Stimulated activated CD4-positive, alpha-beta T cell treated with anti-CD3 and anti-CD28 coated beads, Interleukin-1b, Interleukin-23, amount 100 ng/mL, for 1 hour (primary cell): ENCODE measurements around the gene CEACAM1.
"Not testable (repeated sequence)": the region's sequence is repeated elsewhere in the genome, so short reads cannot be mapped to it uniquely, and the experiment has no call there.

Experiments used
- DNase-seq, 2 donors: peaks; one replicate each; pipeline ENCODE4 v3.0.0-alpha.2; 2020; ENCODE audit warnings: low read depth in 2 of 2

CEACAM1 gene

DNA sequence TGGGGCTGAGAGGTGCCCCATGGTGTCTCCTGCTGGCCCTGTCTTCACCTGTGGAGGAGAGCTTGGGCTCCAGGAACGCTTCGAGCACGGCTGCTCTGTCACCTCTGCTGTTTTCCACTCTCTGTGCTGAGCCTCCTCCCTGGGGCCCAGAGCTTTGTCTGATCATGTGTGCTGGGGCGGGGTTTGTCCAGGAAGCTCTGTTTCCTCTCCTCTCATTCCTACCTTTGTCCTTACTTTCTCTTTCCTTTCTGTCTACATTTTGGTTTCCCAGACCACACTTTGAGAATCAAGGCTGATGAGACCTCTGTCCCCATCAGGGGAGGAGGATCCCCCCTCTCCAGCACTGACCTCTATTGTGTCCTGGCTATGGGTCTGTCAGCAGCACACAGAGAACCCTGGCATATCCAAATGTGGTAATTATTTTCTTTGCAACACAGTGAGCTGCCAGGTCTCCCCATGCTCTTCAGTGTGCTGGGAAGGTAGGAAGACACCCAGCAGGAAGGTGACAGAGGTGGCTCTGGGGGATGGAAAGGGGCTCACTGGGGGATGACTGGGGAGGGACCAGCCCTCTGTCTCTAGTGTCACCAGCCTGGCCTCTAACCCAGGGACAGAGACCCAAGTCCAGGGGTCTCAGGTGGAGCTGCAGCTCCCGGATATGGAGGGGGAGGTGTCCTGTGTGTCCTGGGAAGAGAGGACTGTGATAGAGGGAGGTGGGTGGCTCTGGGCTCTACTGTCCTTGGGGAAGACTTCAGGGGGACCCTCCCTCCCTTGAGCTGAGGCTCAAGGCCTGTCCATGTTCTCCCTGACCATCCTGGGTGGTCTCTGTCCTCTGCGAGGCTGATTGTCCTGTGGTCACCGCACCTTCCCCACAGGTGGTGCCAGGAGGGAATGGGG lies at the start of gene CEACAM1:
Gene CEACAM1 (minus strand): TSS at position 128 of the 894 bp plus-strand sequence. CDS start 107 bp downstream, at position 21.
- peak; percentile 3 to 21 for DNase-seq

DNA sequence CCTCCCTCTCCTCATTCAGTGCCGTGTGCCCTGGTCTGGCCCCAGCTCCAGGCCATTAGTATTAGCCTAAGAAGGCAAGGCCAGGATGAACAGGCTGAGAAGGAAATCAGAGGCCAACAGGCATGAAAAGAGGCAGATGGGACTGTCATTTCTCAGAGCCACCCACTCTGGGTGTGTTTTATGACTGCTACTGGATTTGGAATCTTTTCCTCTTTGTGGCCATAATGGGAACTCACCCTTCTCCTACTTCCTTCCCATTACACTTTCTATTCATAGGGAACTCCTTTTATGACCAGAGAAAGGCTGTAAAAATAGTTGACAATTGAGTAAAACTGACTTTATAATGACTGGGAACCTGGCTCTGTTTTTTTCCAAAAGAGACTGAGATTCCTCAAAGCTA lies 48.7 kb upstream of the CEACAM1 start:
- no peak for DNase-seq

DNA sequence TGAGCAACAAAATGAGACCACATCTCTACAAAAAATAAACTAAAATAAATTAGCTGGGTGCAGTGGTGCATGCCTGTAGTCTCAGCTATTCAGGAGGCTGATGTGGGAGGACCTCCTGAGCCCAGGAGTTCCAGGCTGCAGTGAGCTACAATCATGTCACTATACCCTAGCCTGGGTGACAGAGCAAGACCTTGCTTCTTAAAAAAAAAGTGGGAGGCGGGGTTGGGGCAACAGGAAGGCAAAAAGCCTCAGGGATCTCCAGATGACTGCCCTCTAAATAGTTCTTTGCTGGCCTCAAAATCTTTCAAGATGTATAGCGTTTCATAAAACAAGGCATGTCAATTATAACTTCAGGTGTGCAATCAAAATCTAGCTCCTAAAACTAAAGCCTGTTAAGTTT lies 48.0 kb upstream of the CEACAM1 start:
- no peak for DNase-seq

DNA sequence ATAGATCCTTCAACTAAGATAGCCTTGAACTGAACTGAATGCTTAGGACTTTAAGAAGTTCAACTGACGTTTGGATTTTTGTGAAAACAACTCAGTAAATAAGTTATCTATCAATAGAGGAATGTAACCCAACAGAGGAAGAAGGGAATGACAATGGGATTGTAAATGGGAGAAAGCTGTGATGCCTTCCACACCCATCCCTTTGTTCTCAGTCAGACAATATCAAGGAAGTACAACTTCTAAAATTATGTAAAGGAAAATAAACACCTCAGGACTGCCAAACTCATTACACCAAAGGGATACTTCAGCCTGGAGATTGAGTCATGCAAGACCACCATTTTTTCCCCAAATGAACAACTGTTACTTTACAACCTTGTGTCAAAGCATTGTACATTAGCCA lies 45.4 kb upstream of the CEACAM1 start:
- DNase-seq, result no peak

DNA sequence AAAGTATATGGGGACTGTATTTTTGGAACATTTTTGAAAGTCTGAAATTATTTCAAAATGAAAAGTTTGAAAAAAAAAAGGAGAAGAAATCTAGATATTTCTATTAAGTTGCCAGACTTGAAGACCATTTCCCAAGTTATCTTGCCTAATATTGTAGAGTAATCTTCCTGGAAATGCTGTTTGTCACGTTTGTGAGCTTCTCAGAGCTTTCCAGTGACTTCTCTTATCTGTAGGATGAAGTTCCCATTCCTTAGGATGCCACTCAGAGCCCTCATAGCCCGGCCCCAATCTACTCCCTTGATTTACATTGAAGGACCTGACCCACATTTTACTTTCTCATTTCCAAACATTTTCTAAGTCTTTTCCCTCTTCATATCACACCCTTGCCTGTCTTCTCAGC lies 42.8 kb upstream of the CEACAM1 start:
- DNase-seq, result no peak

DNA sequence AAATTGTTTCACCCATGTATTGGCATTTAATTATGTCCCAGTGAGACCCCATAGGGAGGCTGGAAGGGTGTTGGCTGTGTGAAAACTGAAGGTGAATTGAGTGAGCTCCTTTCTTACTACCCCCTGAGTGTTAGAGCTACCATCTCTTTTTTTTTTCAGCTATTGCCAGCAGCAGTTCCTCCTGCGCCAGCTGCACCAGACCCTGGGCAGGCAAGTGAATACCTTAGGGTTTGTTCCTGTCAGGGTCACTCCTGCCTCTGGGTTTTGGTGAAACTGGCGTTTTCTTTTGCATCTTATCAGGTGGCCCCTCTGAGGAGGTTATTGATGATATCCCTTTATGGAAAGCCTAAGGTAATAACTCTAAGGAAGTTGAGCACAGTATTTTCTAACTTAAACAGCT lies 40.9 kb upstream of the CEACAM1 start:
- DNase-seq, result no peak

DNA sequence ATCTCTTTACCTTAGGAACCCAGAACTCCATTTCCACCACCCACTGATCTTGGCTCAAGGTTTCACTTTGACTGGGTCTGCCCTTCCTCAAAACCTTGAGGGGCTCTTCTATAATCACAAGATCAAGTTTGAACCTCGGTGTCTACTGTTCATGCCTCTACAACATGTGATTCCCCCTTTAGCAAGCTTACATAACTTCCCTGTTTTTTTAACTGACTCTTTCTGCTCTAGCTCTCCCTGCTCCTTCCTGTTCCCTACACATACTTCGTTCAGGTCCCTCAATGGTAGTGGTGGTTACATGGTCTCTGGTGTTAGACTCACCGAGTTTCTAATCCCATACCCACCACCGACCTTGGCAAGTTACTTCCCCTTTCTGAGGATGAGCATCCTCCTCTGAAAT lies 39.7 kb upstream of the CEACAM1 start:
- no peak for DNase-seq

DNA sequence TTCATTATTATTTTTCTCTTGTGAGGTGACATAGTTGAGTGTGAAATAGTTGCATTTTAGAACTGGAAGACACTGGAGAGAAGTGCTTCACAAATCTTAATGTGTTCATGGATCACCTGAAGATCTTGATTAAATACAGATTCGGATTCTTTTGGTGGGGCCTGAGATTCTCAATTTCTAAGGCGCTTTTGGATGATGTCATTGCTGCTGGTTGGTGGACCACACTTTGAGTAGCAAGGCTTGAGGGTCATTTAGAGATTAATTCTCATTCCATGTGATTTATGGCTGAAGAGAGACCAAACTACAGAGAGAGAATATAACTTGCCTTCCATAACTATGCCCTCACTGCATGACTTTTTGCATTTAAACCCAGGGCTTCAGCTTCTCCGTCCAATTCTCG lies 39.3 kb upstream of the CEACAM1 start:
- no peak for DNase-seq

DNA sequence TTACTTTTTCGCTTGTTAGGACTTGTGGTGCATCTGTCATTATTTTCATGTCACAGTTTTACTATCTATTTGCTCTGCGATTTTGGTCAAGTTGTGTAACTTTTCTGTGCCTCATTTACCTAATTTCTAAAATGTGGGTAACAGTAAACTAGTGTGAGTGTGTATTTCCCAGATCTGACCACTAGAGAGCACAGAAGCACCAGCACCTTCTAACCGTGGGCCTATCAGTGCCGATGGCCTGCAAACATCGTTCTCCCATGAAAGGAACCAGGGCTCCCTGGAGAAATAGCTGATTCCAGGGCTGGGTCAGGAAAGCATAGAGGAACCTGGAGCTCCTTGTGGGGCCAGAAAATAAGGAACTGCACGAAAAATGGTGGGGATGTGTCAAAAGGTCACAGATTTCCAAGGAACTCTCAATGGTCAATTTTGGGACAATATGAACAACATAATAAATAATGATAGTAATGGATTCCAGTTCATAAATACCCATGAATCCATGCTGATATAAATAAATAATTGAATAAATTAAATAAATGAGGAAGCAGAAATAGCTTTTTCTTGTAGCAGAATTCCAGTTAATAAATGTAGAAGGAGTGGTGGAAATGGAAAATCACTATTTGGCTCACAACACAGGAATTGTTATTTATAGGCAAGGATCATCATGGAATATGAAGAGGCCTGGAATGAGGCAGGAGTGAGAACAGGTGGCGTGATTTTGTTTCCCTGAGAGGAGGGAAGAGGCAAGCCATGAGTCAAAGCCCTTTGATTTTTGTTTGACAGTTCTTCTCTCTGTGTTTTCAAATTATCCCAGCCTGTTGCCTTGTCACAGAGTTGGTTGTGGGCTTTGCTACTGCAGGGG lies 35.3 kb upstream of the CEACAM1 start:
- no peak for DNase-seq

DNA sequence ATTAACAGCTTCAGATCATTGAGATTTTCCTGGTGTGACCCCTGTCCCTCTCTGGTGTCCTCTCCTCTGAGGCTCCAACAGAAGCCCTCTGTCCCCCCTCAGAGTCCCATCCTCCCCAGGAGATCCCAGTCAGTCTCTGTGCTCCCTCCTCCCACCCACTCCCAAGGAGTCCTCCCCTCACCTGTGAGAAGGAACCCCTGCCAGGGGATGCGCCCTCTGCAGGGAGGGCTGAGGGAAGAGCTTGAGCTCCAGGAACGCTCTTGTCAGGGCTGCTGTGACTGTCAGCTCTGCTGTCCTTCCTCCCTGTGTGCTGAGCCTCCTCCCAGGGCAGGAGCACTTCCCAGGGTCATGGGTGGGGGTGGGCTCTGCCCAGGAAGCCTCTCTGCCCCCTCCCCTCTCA lies 33.2 kb upstream of the CEACAM1 start:
- no peak for DNase-seq

DNA sequence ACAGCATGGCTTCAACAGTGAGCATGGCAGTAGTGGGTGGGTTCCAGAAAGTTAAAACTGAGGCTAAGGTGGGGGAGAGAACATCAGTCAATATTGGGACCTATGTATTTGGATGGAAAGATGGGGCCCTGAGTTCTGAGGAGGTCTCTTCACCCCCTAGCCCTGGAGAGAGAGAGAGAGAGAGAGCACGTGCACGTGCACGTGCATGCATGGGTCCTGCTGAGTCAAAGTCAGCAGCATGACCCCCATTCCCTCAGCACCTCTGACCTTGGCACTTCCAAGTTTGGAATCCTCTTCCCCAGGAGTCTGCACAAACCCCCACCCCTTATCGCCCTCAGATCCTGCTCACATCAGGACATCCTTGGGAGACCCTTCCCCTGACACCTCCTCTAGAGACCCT lies 32.5 kb upstream of the CEACAM1 start:
- no peak for DNase-seq

DNA sequence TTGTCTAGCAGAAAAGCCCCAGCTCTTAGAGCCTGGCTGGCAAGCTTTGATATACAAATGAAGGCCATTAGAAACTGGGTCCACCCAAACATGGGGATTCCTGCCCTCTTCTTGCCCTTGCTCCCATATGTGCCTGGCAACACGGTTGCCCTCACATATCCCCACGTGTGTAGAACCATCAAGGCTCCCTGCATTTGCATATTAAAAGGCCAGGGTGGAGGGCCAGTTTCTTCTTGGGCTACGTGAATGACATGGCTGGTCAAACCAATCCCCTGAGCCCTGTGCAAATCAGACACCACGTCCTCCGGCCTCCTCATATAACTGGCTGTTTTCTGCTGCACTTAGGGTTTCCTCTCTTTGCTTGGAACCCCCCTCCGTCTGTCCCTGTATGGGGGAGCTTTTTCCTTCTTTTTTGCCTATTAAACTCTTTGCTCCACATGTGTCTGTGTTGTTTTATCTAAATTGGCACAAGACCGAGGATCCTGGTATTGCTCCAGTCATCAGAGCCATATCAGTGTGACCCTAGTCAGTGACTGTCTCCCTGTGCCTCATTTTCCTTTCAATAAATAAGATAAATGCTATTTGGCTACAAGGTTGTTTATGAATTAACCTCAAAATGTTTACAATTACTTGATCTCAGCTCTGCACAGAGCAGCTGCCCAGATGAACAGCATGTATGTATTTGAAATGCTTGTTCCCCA lies 30.3 kb upstream of the CEACAM1 start:
- DNase-seq, result no peak

DNA sequence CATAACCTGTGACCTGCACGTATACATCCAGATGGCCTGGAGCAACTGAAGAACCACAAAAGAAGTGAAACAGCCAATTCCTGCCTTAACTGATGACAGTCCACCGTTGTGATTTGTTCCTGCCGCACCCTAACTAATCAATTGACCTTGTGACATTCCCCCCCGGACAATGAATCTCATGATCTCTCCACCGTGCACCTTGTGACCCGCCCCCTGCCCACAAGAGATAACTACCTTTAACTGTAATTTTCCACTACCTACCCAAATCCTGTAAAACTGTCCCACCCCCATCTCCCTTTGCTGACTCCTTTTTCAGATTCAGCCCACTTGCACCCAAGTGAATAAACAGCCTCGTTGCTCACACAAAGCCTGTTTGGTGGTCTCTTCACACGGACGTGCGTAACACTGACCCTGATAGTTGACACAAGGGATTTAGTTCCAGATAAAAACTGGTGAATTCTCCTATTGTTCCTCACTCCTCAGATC lies 29.1 kb upstream of the CEACAM1 start:
- not testable (repeated sequence) for DNase-seq

DNA sequence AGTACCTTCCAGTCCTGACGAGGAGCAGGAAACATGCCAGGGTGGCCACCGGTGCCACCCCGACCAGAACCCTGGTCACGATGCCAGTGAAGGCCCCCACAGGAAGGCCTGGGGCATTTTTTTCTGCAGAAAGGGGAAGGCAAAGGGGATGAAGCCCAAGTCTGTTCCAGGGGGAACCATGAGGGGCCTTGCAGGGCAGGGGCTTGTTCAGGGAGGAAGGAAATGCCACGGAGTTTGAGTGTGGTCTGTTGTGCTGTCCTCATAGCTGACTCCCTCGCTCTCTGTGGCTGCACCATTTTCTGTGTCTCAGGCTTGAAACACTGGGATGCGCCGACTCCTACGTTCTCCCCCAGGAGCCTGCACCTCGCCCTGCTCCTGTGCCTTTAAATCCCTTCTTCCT lies 27.5 kb upstream of the CEACAM1 start:
- DNase-seq, result no peak

DNA sequence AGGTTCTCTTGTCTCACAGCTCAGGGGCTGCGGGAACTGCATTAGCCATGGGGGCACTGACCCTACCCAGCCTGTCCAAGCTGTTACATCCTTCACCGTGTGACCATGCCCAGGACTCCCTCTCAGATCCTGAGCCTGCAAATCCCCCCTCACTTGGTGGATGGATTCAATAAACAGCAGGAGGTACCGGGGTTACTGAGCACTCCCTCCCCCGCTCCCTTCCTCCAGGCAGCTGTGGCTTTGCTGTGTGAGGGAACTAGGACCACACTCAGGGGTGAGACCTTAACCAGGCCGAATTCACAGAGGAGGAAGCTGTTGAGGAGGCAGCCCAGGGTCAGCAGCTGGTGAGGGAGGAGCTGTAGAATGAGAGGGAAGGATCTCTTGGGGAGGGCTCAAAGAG lies 27.0 kb upstream of the CEACAM1 start:
- no peak for DNase-seq

DNA sequence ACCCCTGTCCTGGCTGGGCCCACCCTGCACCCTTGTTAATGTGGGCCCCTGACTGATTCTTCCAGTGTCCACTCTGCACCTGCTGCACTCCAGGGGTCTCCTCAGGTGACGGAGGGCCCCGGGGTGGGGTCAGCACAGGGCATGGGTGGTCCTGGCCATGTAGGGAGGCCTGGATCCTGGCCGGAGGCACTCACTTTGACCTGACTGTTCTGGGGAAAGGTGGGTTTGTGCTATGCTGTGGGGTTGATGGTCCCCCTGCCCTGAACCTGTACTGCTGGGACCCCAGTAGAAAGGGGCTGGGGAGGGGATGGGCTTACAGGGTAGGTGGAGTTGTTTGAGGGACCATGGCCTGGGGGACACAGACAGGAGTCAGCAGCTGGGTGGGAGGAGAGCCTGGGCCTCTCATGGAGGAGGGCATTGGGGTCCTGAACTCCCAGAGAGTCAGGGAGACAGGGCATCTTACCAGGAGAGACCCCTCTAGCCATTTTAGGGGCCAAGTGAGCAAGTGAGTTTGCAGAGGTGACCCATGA lies 25.8 kb upstream of the CEACAM1 start:
- DNase-seq, result no peak

DNA sequence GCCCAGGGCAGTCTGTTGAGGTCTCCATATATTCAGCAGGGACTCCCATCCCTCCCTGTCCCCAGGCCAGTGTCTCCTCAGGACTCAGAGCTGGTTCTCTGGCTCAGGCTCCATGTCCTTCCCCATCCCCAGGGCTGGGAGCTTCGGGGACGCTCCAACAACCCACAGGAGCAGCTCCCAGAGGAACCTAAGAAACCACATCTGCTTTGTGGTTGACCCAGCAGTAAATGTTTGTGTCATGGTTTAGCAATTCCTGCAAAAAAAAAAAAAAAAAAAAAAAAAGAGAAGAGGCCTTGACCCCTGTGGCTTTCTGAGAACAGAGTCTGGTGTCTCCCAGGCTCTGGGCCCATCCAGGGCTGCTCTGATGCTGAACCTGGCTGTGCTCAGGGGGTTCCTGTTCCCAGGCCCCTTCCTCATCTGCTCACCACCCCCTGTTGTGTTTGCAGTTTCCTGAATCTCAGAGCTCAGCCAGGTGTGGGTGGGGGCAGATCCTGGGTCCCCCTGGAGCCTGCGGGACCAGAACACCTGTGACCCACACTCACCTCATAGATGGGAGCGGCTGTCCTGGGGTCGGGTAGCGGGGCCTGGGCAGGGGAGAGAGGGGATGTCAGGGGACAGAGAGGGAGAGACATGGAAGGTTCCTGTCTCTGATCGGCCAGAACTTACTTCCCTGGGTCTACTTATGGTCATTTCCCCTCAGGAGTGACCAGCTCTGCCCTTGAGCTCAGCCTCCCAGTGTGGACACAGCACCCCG lies 25.2 kb upstream of the CEACAM1 start:
- no peak for DNase-seq

DNA sequence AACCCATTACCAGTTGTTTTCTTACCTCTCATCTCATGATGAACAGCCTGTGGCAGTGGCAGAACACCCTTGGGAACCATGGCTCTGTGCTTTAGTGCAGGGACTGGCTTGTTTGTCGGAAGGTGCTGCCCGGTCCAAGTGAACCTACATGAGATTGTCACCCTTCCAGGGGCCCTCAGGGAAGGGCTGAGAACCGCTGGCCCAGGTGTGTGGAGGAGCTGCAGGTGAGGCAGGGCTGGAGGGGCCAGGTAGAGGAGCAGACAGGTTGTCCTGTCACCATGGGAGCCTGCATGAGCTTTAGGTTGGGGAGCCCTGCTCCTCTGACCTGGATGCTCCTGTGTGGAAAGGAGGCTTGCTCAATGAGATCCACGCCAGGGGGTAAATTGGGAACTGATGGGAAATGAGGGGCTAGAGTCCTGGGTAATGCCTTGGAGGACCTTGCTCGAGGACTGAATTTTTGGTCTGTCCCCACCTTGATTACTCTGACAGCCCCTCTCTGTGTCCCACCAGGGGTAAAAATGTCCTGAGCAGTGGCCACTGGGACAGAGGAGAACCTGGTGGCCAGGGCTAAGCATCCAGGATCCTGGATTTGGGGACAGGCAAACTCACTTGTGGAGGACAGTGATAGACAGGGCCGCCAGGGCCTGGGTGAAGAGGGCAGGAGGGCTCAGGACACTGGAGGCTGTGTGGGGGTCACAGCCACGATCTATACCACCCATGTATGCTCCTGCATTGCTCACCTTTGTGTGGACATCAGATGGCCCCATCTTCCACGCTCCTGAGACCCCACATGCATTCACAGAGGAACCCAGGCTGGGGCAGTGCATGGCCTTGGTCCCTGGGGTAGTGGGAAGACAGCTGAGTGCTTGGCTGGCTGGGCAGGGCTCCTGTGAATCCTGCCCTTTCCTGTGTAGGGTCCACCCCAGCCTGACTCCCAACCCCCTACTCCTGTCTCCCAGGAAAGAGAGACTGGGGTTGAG lies 24.1 kb upstream of the CEACAM1 start:
- DNase-seq, result no peak

DNA sequence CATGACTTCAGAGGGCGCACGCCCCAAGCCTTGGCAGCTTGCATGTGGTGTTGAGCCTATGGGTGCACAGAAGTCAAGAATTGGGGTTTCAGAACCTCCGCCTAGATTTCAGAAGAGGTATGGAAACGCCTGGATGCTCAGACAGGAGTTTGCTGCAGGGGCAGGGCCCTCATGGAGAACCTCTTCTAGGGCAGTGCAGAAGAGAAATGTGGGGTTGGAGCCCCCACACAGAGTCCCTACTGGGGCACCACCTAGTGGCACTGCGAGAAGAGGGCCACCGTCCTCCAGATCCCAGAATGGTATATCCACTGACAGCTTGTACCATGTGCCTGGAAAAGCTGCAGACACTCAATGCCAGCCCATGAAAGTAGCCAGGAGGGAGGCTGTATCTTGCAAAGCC lies 22.2 kb upstream of the CEACAM1 start:
- not testable (repeated sequence) for DNase-seq

DNA sequence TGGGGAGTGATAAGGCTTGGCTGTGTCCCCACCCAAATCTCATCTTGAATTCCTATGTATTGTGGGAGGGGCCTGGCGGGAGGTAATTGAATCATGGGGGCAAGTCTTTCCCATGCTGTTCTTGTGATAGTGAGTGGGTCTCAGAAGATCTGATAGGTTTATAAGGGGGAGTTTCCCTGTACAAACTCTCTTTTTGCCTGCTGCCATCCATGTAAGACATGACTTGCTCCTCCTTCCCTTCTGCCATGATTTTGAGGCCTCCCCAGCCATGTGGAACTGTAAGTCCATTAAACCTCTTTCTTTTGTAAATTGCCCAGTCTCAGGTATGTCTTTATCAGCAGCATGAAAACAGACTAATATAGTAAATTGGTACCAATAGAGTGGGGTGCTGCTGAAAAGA lies 20.8 kb upstream of the CEACAM1 start:
- DNase-seq, result not testable (repeated sequence)
